GM21619 (cell line): ENCODE data around the gene LONRF2.

ENCODE experiments used
- ATAC-seq: cut with Tn5 transposase; IDR thresholded peaks from one replicate; pipeline ENCODE4 v1.9.1; 2021; ENCODE audit not compliant: unreplicated experiment

LONRF2 gene

DNA sequence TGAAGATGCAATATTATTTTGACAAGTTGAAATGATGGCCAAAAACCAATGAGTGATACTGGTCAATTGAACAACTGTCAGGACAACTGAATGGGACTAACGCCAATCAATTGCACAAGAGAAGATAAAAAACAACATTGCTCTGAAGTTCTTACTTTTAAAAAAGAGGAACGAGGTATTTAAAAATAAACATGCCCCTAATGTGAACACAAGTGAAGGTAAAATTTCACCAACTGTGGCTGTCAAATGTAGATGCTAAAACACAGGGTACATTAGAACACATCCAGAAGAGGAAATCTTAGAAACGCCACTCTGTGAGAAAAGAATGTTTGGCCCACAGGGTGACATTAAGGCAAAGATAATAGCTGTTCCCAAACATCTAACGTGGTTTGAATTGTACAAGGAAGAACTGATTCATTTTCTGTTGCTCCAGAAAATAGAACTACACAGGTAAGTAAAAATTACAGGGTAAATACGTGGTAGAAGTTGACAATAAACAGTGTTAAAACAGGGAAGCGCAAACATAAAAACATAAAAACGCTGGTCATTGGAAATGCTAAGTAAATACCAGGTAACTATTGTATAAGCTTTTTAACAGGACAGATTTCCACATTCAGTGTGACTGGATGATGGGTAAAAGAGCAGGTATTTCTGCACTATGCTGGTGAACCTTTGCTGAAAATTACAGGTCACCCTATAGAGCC is 20.3 kb downstream of the LONRF2 start:
- no peak for ATAC-seq

GRCh38 chr2:100299548-100299947 is 22.8 kb downstream of the LONRF2 start:
- no peak for ATAC-seq

GRCh38 chr2:100297511-100297910 is 24.8 kb downstream of the LONRF2 start:
- ATAC-seq = no peak

DNA sequence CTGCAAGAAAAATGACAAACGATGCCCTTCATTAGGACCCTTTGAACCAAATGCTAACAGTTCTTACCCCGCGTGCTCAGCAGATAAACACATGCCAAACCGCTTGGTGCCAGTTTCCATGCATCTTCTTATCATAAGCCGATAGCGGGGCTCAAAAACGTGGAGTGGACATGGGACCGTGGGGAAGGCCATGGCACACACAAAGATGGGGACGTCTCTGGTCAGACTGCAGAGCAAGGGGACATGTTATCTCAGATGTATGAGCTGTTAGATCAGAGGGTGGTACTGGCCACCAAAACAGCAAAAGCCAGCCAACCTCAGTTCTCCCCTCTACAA is 28.2 kb downstream of the LONRF2 start:
- no peak for ATAC-seq

DNA sequence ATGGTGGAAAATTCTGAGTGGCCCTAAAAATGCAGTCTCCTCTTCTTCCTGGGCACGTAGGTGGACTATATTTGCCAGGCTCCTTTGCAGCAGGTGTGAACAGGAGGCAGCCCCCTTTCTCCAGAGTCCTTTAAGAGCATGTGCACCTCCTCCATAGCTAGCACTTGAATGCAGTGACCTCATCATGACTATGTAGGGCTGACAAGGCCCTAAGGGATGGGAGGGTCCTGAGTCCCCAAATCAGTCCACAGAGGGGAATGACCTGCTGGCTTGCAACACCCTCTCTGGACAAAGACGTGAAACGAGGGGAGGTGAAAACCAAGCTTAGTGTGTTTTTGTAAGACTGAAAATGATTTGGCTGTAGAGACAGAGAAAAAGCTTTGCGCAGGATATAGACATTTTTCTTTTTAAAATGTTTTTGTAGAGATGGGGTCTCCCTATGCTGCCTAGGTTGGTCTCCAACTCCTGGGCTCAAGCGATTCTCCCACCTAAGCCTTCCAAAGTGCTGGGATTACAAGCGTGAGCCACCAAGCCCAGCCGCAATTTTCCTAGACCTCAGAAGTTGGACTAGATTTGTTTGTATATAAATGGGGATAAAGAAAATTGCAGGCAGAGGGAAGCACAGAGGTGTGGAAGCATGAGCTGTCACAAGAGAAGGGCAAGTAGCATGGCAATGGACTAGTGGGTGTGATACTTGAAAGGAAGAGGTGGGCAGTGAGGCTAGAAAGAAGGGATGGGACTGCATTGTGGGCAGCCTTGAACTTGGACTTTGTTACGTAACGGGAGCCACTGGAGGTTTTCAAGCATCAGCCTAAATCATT is 28.8 kb downstream of the LONRF2 start:
- ATAC-seq = no peak

DNA sequence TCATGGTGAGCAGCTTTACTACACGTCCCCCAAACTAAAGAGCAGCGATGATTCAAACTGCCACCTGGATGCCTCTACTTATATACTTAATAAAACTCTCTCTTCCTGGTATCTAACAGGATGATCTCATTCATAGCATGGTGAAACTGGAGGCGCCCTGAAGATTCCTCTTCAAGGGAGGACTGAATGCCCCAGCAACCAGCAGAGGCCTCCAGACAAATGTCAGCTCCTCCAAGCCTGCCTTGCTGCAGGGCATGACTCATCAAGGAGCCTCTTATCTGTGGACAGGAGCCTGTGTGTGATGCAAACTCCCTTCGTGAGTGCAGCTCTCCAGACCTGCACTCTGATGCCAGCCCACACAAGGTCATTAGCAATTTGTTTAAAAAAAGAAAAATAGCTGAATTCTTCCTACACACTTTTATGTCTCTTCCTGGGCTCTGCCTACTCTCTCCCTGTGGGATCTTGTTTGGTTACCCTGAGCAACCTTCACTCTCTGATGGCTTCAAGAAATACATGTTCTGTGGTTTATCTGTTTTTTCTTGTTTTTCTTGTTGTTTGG is 30.2 kb downstream of the LONRF2 start:
- no peak for ATAC-seq

DNA sequence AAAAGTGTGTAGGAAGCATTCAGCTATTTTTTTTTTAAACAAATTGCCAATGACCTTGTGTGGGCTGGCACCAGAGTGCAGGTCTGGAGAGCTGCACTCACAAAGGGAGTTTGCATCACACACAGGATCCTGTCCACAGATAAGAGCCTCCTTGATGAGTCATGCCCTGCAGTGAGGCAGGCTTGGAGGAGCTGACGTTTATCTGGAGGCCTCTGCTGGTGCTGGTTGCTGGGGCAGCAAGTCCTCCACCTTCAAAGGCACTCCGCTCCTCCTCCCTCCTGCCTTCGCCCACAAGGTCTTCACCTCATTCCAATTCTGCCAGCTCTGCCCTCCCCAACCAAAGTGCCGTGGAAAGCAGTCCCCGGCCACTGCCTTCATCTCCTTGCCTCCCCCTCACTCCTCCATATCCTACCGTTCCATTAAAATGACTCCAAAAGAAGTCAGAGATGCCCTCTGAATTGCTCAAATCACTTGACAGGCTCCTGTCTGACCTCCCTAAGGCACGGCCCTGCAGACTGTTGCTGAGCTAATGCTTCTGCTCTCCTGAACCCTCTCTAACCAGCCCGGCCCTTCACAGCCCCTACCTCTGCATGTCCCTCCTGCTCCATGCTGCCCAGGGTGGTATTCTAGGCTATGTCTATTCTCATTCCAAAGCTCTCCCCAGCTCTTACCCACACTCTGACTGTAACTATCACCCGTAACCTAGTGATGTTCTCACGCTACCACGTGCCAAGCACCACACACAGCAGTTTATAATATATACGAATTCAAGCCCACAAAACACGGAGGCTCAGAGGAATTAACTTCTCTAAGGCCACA is 30.9 kb downstream of the LONRF2 start:
- ATAC-seq = no peak

- ATAC-seq = no peak
Observed at GRCh38 chr2:100290718-100291151, 31.6 kb downstream of the LONRF2 start.

GRCh38 chr2:100289020-100289419 is 33.3 kb downstream of the LONRF2 start:
- ATAC-seq = no peak

DNA sequence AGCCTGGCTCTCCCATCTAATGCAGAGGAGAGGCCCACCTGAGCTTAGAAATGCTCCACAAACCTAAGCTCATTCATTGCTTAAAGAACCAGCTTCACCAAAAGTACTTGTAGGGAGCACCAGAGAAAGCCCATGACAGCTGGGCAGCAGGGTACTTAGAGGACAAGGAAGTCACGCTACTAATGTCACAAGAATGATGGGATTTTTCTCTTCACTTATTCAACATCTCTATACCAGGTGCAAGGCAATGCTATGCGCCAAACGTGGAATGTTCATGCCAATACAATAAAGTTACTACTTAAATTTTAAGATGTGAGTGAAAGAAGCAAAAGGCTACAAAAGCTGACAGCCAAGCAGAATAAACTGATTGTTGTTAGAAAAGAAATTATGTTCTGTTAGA is 36.0 kb downstream of the LONRF2 start:
- ATAC-seq = no peak

GRCh38 chr2:100285691-100286090 is 36.6 kb downstream of the LONRF2 start:
- ATAC-seq = no peak

- no peak for ATAC-seq
Observed at GRCh38 chr2:100285011-100285410, 37.3 kb downstream of the LONRF2 start.

- ATAC-seq = no peak
Observed at GRCh38 chr2:100283724-100284501, 38.4 kb downstream of the LONRF2 start.

GRCh38 chr2:100281521-100282438 is 40.5 kb downstream of the LONRF2 start:
- no peak for ATAC-seq

DNA sequence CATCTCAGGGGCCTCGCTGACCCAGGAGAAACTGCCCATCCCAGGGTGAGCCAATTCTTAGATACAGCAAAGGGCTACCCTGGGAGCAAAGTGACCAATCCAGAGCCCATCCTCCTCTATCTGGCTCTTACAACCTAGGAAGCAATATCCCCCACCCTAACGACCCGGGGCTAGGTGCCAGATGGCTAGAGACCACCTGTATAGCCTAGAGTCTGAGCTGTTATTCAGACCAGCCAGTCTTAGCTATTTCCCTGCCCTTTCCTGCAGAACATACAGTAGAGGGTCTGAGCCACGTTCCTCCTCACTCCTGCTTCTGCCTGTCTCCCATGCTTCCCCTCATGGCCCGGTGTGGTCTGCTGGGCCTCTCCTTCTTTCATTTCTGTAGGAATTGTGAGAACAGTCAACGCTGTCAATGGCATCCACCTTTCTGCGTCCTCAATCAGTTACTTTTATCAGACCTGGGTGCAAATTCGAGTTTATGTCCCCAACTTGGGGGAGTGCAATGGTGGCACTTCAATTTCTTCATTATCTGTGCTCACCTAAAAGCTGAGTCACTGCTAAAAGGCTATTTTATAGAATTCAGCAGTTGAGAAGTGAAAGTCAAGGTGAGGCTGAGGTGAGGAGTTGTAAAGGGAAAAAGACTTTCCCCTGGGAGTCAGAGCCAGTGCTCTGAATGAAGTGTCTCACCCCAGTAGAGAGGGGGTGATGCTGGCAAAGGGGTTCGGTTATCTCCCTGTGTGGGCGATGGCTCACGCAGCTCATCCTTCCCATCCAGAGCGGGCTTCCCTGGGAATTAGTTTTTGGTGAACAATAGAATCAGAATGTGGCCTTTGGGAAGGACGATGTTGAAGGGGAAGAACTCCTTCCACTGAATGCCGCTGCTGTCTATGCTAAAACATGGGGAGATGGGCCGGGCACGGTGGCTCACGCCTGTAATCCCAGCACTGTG is 42.4 kb downstream of the LONRF2 start:
- ATAC-seq = no peak

DNA sequence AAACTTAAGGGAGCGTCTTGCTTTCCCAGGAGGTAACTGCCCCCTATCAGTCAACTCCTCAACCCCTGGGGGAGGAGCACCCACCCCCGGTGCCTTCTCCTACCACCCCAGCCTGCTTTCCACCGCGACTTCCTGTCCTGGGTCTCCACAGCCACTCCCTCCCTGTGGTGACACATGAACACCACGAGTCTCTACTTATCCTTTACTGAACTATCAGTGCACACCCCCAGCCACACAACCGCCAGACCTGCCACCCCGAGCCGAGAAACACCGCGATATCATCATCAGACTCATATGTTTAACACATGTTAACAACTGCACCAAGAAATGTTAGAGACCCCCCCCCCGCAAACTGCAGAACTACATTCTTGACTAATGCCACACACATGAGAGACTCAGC is 43.3 kb downstream of the LONRF2 start:
- no peak for ATAC-seq

DNA sequence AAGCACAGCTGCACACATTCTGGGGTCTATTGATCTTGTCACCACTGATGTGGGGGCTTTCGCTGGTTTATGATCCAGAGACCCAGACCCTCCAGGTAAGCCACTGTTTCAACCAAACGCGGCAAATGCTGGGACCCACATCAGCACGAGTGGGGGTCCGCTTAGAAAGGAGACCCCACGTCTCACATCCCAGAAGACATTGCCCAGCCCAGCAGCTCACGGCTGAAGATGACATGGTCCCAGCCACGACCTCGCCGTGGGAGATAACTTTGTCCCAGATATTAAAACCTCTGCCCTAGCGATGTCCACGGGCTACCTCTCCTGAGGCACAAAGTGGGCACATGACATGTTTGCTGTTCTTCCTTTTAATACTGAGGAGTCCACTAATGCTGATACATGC is 43.8 kb downstream of the LONRF2 start:
- no peak for ATAC-seq

DNA sequence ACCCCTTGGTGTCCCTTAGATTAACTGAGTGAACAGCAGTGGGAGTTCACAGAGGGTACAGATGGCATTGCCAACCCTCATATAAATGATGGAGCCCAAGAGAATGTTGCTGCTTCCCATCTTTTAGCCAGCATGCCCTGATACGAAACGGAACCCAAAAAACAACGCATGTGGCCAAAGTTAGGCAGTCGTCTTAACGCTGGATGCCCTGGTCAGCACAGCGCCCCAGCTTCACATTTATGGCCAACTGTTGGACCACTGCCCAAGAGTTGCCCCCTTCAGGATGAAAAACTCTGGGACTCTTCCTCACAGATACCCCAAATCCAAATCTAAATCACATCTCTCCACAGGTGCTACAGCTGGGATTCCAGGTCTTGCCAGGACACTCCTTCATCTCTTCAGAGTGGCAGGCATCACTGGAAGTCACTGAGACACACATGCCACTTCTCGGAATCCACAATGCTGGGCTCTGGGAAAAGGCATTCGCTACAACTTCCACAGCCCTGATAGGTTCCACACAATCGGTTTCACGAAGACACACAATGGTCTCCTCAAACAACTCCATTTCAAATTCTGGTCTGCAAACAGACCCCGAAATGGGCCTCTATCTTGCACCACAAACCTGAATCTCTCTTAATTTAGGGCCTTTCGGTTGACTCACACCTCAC is 44.6 kb downstream of the LONRF2 start:
- no peak for ATAC-seq
